SK-N-SH treated with all-trans-retinoic acid at 6 μM for 48 hours (cell line): ENCODE data around the gene SLC25A39.

Experiments used
- ATAC-seq: fragments of 200-7000 bp; cut with Tn5 transposase; 3 replicates; pipeline ENCODE4 v1.9.1; 2020; ENCODE audit warnings: mild to moderate bottlenecking, moderate library complexity
- ARNTL ChIP-seq: fragments of 450-650 bp; formaldehyde crosslinking; IDR thresholded peaks from 2 replicates; pipeline ENCODE4 v1.5.0; 2020; ENCODE audit warnings: low read depth, mild to moderate bottlenecking, moderate library complexity, borderline replicate concordance
- BACH2 ChIP-seq: fragments of 250-450 bp; sonication (Bioruptor Pico); IDR thresholded peaks from 2 replicates; pipeline ENCODE4 v1.9.0; 2021; ENCODE audit warnings: mild to moderate bottlenecking, borderline replicate concordance
- CSDC2 ChIP-seq: fragments of 250-450 bp; sonication (Bioruptor Pico); IDR thresholded peaks from 2 replicates; pipeline ENCODE4 v1.5.0; 2020; ENCODE audit warnings: mild to moderate bottlenecking, moderate library complexity
- GLIS3 ChIP-seq: fragments of 250-450 bp; sonication (Bioruptor Pico); IDR thresholded peaks from 2 replicates; pipeline ENCODE4 v1.5.0; 2020; ENCODE audit warnings: mild to moderate bottlenecking, moderate library complexity
- OSR1 ChIP-seq: fragments of 250-450 bp; sonication (Bioruptor Pico); IDR thresholded peaks from 2 replicates; pipeline ENCODE4 v1.8.0; 2022; ENCODE audit warnings: moderate library complexity, mild to moderate bottlenecking, inconsistent platforms
- PPARA ChIP-seq: fragments of 250-450 bp; sonication (Bioruptor Pico); IDR thresholded peaks from 2 replicates; pipeline ENCODE4 v1.5.0; 2020; ENCODE audit warnings: mild to moderate bottlenecking, borderline replicate concordance
- SNAI2 ChIP-seq: fragments of 250-450 bp; sonication (Bioruptor Pico); IDR thresholded peaks from 2 replicates; pipeline ENCODE4 v1.5.0; 2020; ENCODE audit warnings: mild to moderate bottlenecking, moderate library complexity
- TCF4 ChIP-seq: fragments of 250-450 bp; sonication (Bioruptor Pico); IDR thresholded peaks from 2 replicates; pipeline ENCODE4 v1.8.0; 2021; ENCODE audit warnings: mild to moderate bottlenecking, moderate library complexity, borderline replicate concordance
- TOX ChIP-seq: fragments of 250-450 bp; sonication (Bioruptor Pico); IDR thresholded peaks from 2 replicates; pipeline ENCODE4 v1.8.0; 2021; ENCODE audit warnings: mild to moderate bottlenecking, moderate library complexity, borderline replicate concordance
- ZC3H10 ChIP-seq: fragments of 250-450 bp; sonication (Bioruptor Pico); IDR thresholded peaks from 2 replicates; pipeline ENCODE4 v1.5.1; 2021; ENCODE audit warnings: mild to moderate bottlenecking, moderate library complexity
- ZFP3 ChIP-seq: fragments of 250-450 bp; sonication (Bioruptor Pico); IDR thresholded peaks from 2 replicates; pipeline ENCODE4 v1.5.0; 2020; ENCODE audit warnings: mild to moderate bottlenecking, moderate library complexity
- ZFP30 ChIP-seq: fragments of 450-650 bp; formaldehyde crosslinking; IDR thresholded peaks from 2 replicates; pipeline ENCODE4 v1.5.0; 2022; ENCODE audit warnings: mild to moderate bottlenecking, moderate library complexity
- ZNF565 ChIP-seq: fragments of 450-650 bp; formaldehyde crosslinking; conservative IDR thresholded peaks from 2 replicates; pipeline ENCODE4 v1.5.0; 2020; ENCODE audit warnings: low read depth, mild to moderate bottlenecking, moderate library complexity
- ZNF8 ChIP-seq: fragments of 450-650 bp; formaldehyde crosslinking; IDR thresholded peaks from 2 replicates; pipeline ENCODE4 v1.5.0; 2020; ENCODE audit warnings: mild to moderate bottlenecking, moderate library complexity
- TF ChIP-seq, protein P1 (sequence below): fragments of 250-450 bp; sonication (Bioruptor Pico); IDR thresholded peaks from 2 replicates; pipeline ENCODE4 v1.8.0; 2020; ENCODE audit warnings: mild to moderate bottlenecking, moderate library complexity, borderline replicate concordance
- TF ChIP-seq, protein P2 (sequence below): fragments of 250-450 bp; sonication (Bioruptor Pico); IDR thresholded peaks from 2 replicates; pipeline ENCODE4 v1.5.1; 2020; ENCODE audit warnings: low read depth, mild to moderate bottlenecking, moderate library complexity
- TF ChIP-seq, protein P3 (sequence below): fragments of 250-450 bp; sonication (Bioruptor Pico); IDR thresholded peaks from 2 replicates; pipeline ENCODE4 v1.8.0; 2021; ENCODE audit warnings: low read depth, mild to moderate bottlenecking, moderate library complexity, borderline replicate concordance
- TF ChIP-seq, protein P4 (sequence below): fragments of 250-450 bp; sonication (Bioruptor Pico); IDR thresholded peaks from 2 replicates; pipeline ENCODE4 v1.5.1; 2021; ENCODE audit warnings: mild to moderate bottlenecking, moderate library complexity
- TF ChIP-seq, protein P5 (sequence below): fragments of 250-450 bp; sonication (Bioruptor Pico); IDR thresholded peaks from 2 replicates; pipeline ENCODE4 v1.5.0; 2020; ENCODE audit warnings: mild to moderate bottlenecking, moderate library complexity

SLC25A39 gene

GRCh38 chr17:44304651-44305050, 20.0 kb downstream of the SLC25A39 start:
- ATAC-seq = no peak
- TF ChIP-seq SNAI2 (CRISPR knock-in tag) (no peak), TCF4 (CRISPR knock-in tag) (no peak), ZFP3 (CRISPR knock-in tag) (no peak), OSR1 (no peak), ZNF565 (CRISPR knock-in tag) (no peak), ARNTL (CRISPR knock-in tag) (no peak), CSDC2 (CRISPR knock-in tag) (no peak), PPARA (CRISPR knock-in tag) (no peak)
- TF ChIP-seq, protein P1, sequence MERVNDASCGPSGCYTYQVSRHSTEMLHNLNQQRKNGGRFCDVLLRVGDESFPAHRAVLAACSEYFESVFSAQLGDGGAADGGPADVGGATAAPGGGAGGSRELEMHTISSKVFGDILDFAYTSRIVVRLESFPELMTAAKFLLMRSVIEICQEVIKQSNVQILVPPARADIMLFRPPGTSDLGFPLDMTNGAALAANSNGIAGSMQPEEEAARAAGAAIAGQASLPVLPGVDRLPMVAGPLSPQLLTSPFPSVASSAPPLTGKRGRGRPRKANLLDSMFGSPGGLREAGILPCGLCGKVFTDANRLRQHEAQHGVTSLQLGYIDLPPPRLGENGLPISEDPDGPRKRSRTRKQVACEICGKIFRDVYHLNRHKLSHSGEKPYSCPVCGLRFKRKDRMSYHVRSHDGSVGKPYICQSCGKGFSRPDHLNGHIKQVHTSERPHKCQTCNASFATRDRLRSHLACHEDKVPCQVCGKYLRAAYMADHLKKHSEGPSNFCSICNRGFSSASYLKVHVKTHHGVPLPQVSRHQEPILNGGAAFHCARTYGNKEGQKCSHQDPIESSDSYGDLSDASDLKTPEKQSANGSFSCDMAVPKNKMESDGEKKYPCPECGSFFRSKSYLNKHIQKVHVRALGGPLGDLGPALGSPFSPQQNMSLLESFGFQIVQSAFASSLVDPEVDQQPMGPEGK = no peak
- TF ChIP-seq, protein P2, sequence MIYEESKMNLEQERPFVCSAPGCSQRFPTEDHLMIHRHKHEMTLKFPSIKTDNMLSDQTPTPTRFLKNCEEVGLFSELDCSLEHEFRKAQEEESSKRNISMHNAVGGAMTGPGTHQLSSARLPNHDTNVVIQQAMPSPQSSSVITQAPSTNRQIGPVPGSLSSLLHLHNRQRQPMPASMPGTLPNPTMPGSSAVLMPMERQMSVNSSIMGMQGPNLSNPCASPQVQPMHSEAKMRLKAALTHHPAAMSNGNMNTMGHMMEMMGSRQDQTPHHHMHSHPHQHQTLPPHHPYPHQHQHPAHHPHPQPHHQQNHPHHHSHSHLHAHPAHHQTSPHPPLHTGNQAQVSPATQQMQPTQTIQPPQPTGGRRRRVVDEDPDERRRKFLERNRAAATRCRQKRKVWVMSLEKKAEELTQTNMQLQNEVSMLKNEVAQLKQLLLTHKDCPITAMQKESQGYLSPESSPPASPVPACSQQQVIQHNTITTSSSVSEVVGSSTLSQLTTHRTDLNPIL (CRISPR knock-in tag) = no peak
- TF ChIP-seq, protein P3, sequence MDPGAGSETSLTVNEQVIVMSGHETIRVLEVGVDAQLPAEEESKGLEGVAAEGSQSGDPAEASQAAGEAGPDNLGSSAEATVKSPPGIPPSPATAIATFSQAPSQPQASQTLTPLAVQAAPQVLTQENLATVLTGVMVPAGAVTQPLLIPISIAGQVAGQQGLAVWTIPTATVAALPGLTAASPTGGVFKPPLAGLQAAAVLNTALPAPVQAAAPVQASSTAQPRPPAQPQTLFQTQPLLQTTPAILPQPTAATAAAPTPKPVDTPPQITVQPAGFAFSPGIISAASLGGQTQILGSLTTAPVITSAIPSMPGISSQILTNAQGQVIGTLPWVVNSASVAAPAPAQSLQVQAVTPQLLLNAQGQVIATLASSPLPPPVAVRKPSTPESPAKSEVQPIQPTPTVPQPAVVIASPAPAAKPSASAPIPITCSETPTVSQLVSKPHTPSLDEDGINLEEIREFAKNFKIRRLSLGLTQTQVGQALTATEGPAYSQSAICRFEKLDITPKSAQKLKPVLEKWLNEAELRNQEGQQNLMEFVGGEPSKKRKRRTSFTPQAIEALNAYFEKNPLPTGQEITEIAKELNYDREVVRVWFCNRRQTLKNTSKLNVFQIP (CRISPR knock-in tag) = no peak
- TF ChIP-seq, protein P4, sequence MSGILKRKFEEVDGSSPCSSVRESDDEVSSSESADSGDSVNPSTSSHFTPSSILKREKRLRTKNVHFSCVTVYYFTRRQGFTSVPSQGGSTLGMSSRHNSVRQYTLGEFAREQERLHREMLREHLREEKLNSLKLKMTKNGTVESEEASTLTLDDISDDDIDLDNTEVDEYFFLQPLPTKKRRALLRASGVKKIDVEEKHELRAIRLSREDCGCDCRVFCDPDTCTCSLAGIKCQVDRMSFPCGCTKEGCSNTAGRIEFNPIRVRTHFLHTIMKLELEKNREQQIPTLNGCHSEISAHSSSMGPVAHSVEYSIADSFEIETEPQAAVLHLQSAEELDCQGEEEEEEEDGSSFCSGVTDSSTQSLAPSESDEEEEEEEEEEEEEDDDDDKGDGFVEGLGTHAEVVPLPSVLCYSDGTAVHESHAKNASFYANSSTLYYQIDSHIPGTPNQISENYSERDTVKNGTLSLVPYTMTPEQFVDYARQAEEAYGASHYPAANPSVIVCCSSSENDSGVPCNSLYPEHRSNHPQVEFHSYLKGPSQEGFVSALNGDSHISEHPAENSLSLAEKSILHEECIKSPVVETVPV (CRISPR knock-in tag) = no peak
- TF ChIP-seq, protein P5, sequence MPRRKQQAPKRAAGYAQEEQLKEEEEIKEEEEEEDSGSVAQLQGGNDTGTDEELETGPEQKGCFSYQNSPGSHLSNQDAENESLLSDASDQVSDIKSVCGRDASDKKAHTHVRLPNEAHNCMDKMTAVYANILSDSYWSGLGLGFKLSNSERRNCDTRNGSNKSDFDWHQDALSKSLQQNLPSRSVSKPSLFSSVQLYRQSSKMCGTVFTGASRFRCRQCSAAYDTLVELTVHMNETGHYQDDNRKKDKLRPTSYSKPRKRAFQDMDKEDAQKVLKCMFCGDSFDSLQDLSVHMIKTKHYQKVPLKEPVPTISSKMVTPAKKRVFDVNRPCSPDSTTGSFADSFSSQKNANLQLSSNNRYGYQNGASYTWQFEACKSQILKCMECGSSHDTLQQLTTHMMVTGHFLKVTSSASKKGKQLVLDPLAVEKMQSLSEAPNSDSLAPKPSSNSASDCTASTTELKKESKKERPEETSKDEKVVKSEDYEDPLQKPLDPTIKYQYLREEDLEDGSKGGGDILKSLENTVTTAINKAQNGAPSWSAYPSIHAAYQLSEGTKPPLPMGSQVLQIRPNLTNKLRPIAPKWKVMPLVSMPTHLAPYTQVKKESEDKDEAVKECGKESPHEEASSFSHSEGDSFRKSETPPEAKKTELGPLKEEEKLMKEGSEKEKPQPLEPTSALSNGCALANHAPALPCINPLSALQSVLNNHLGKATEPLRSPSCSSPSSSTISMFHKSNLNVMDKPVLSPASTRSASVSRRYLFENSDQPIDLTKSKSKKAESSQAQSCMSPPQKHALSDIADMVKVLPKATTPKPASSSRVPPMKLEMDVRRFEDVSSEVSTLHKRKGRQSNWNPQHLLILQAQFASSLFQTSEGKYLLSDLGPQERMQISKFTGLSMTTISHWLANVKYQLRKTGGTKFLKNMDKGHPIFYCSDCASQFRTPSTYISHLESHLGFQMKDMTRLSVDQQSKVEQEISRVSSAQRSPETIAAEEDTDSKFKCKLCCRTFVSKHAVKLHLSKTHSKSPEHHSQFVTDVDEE (CRISPR knock-in tag) = no peak

DNA sequence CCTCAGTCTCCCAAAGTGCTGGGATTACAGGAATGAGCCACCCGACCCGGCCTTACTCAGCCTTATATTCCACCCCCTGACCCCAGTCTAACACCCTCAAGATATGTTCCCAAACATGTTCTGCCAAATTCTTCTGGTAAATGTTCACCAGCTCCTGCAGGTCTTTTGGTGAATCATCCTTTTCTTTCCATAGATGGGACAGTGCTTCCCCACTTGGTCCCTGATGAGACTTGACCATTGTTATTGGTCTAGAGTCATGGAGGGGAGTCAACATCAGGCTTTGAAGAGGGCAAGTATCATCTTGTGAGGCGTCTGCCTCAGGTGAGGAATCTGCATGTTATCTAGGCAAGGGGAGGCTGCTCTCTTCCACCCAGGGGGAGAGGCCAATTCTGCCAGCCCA, 26.6 kb downstream of the SLC25A39 start:
- no peak for ATAC-seq
- TF ChIP-seq, protein P4 (CRISPR knock-in tag) = no peak
- TF ChIP-seq, protein P3 (CRISPR knock-in tag) = no peak
- TF ChIP-seq GLIS3 = no peak
- no peak for TF ChIP-seq ZFP3 (CRISPR knock-in tag)
- TF ChIP-seq TCF4 (CRISPR knock-in tag) = no peak
- TF ChIP-seq ZFP30 (CRISPR knock-in tag) = no peak
- TF ChIP-seq ARNTL (CRISPR knock-in tag) = no peak
- no peak for TF ChIP-seq PPARA (CRISPR knock-in tag)
- TF ChIP-seq TOX (CRISPR knock-in tag) = no peak
- TF ChIP-seq, protein P5 (CRISPR knock-in tag) = no peak
- TF ChIP-seq ZNF8 (CRISPR knock-in tag) = no peak
- no peak for TF ChIP-seq OSR1
- no peak for TF ChIP-seq CSDC2 (CRISPR knock-in tag)
- TF ChIP-seq, protein P2 (CRISPR knock-in tag) = no peak
- no peak for TF ChIP-seq ZNF565 (CRISPR knock-in tag)
- TF ChIP-seq ZC3H10 (CRISPR knock-in tag) = no peak
- TF ChIP-seq SNAI2 (CRISPR knock-in tag) = no peak
- no peak for TF ChIP-seq BACH2 (CRISPR knock-in tag)
